ENCODE results near the gene GPA33.
A peak's percentile ranks its signal among the peaks of the same experiment; 100 is the strongest.

The GPA33 gene

GRCh38 chr1:167056529-167057231, 33.5 kb downstream of the GPA33 start (continued):
- TF ChIP-seq CTCF (tag by site-specific recombination; IDR thresholded peaks at IDR 0.05) (no peak), ZNF174 (tag by site-specific recombination; IDR thresholded peaks at IDR 0.05) (no peak), ZBTB20 (tag by site-specific recombination; IDR thresholded peaks at IDR 0.05) (peak; percentile 56; the same call in 1 of the 2 replicates), ZNF146 (tag by site-specific recombination; IDR thresholded peaks at IDR 0.05) (0 out of 2 replicates have a peak, but pooled peaks have one; percentile 27), ZNF391 (tag by site-specific recombination; IDR thresholded peaks at IDR 0.05; ENCODE audit: borderline replicate concordance, low read depth) (peak; percentile 81; the same call in 1 of the 2 replicates), ZBTB7A (tag by site-specific recombination; IDR thresholded peaks at IDR 0.05; ENCODE audit: low read depth) (0 out of 2 replicates have a peak, but pooled peaks have one; percentile 90), TCF7L2 (IDR thresholded peaks at IDR 0.05; ENCODE audit: borderline replicate concordance, low read depth, low read length) (no peak), ZNF416 (tag by site-specific recombination; IDR thresholded peaks at IDR 0.05) (no peak), ZXDB (tag by site-specific recombination; IDR thresholded peaks at IDR 0.05) (0 out of 2 replicates have a peak, but pooled peaks have one; percentile 26), ZNF140 (tag by site-specific recombination; IDR thresholded peaks at IDR 0.05) (no peak), ZNF488 (tag by site-specific recombination; IDR thresholded peaks at IDR 0.05) (peak; percentile 67; the same call in 1 of the 2 replicates), ZNF707 (tag by site-specific recombination; IDR thresholded peaks at IDR 0.05) (0 out of 2 replicates have a peak, but pooled peaks have one; percentile 20), ZBTB21 (tag by site-specific recombination; IDR thresholded peaks at IDR 0.05) (no peak), GLI4 (tag by site-specific recombination; IDR thresholded peaks at IDR 0.05) (peak; percentile 80; the same call in 1 of the 2 replicates), PRDM4 (tag by site-specific recombination; IDR thresholded peaks at IDR 0.05) (no peak), ZNF514 (tag by site-specific recombination; IDR thresholded peaks at IDR 0.05) (no peak), ZNF148 (tag by site-specific recombination; IDR thresholded peaks at IDR 0.05; ENCODE audit: borderline replicate concordance) (no peak), ZBTB17 (tag by site-specific recombination; IDR thresholded peaks at IDR 0.05) (no peak), HOXD13 (CRISPR knock-in tag; IDR thresholded peaks at IDR 0.05; ENCODE audit: borderline replicate concordance) (no peak), ZNF792 (tag by site-specific recombination; IDR thresholded peaks at IDR 0.05) (0 out of 2 replicates have a peak, but pooled peaks have one; percentile 48), ZNF18 (tag by site-specific recombination; IDR thresholded peaks at IDR 0.05) (peak; percentile 97), ZNF239 (tag by site-specific recombination; IDR thresholded peaks at IDR 0.05) (peak; percentile 89)
- TF ChIP-seq, protein P1, sequence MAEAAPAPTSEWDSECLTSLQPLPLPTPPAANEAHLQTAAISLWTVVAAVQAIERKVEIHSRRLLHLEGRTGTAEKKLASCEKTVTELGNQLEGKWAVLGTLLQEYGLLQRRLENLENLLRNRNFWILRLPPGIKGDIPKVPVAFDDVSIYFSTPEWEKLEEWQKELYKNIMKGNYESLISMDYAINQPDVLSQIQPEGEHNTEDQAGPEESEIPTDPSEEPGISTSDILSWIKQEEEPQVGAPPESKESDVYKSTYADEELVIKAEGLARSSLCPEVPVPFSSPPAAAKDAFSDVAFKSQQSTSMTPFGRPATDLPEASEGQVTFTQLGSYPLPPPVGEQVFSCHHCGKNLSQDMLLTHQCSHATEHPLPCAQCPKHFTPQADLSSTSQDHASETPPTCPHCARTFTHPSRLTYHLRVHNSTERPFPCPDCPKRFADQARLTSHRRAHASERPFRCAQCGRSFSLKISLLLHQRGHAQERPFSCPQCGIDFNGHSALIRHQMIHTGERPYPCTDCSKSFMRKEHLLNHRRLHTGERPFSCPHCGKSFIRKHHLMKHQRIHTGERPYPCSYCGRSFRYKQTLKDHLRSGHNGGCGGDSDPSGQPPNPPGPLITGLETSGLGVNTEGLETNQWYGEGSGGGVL (tag by site-specific recombination; IDR thresholded peaks at IDR 0.05): peak; percentile 57
- TF ChIP-seq, protein P2, sequence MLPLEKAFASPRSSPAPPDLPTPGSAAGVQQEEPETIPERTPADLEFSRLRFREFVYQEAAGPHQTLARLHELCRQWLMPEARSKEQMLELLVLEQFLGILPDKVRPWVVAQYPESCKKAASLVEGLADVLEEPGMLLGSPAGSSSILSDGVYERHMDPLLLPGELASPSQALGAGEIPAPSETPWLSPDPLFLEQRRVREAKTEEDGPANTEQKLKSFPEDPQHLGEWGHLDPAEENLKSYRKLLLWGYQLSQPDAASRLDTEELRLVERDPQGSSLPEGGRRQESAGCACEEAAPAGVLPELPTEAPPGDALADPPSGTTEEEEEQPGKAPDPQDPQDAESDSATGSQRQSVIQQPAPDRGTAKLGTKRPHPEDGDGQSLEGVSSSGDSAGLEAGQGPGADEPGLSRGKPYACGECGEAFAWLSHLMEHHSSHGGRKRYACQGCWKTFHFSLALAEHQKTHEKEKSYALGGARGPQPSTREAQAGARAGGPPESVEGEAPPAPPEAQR (tag by site-specific recombination; IDR thresholded peaks at IDR 0.05): no peak; the same call in 1 of the 2 replicates
- TF ChIP-seq, protein P3, sequence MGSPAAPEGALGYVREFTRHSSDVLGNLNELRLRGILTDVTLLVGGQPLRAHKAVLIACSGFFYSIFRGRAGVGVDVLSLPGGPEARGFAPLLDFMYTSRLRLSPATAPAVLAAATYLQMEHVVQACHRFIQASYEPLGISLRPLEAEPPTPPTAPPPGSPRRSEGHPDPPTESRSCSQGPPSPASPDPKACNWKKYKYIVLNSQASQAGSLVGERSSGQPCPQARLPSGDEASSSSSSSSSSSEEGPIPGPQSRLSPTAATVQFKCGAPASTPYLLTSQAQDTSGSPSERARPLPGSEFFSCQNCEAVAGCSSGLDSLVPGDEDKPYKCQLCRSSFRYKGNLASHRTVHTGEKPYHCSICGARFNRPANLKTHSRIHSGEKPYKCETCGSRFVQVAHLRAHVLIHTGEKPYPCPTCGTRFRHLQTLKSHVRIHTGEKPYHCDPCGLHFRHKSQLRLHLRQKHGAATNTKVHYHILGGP (tag by site-specific recombination; IDR thresholded peaks at IDR 0.05): 0 out of 2 replicates have a peak, but pooled peaks have one; percentile 44
